Measurements from ENCODE around the gene GALNT10.

GALNT10 gene

DNA sequence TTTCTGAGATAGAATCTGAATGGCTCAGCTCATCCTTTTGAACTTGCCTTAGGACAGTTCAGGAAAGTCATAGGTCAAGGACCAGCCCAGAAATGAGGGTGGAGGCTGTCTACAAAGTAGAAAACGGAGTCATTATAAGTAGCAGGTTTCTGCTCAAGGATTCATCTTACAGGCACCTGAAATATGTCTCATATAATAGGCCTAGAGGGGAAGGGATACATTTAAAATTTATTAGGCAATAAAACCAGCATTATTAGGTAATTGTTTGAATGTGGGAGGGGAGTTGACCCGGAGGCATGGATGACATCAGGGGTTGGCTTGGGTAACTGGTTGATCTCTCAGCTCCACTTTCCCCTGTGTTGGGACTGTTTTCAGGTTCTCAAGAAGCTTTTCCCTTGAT is 11.9 kb upstream of the GALNT10 start:
- DNase-seq (ENCODE audit: insufficient read length, low spot score), result no peak
- no peak for FAIRE-seq

DNA sequence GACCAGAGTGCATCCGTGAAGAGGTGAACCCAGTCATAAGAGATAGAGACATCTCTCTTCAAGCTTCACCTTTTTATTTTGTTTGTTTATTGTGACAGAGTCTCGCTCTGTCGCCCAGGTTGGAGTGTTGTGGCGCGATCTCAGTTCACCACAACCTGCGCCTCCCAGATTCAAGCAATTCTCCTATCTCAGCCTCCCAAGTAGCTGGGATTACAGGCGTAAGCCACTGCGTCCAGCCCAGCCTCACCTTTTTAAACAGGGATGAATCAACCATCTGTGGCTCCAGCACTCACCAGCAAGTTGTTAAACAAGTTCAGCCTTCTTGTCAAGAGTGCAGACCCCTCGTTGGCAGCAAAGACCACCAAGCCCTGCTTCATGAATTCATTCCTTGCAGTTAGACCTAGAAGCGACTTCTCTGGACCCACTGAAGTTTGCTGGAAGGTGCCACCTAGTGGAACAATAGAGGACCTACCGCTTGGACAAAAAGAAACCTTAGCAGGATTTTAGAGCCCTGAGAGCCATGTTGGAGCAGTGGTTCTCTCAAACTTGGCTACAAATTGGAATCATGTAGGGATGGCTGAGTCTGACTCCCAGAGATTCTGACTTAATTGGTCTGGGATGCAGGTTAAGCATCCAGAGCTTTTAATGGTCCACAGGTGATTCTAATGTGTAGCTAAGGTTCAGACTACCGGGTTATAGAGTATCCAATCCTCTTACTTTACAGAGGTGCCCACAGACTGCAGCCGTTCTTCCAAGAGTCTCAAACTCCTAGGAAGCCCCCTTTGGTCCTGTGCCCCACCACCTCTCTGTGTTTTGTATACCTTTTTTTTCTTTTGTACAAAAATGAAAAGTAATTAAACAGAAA is 10.5 kb upstream of the GALNT10 start:
- DNase-seq (ENCODE audit: insufficient read length, low spot score) (no peak), FAIRE-seq (peak; percentile 91)

GRCh38 chr5:154181161-154181560 is 9.4 kb upstream of the GALNT10 start:
- DNase-seq (ENCODE audit: insufficient read length, low spot score), result no peak
- FAIRE-seq, result no peak

- FAIRE-seq, result peak; percentile 40
- DNase-seq (ENCODE audit: insufficient read length, low spot score), result no peak
Measured at GRCh38 chr5:154189256-154189818, 1.2 kb upstream of the GALNT10 start.

DNA sequence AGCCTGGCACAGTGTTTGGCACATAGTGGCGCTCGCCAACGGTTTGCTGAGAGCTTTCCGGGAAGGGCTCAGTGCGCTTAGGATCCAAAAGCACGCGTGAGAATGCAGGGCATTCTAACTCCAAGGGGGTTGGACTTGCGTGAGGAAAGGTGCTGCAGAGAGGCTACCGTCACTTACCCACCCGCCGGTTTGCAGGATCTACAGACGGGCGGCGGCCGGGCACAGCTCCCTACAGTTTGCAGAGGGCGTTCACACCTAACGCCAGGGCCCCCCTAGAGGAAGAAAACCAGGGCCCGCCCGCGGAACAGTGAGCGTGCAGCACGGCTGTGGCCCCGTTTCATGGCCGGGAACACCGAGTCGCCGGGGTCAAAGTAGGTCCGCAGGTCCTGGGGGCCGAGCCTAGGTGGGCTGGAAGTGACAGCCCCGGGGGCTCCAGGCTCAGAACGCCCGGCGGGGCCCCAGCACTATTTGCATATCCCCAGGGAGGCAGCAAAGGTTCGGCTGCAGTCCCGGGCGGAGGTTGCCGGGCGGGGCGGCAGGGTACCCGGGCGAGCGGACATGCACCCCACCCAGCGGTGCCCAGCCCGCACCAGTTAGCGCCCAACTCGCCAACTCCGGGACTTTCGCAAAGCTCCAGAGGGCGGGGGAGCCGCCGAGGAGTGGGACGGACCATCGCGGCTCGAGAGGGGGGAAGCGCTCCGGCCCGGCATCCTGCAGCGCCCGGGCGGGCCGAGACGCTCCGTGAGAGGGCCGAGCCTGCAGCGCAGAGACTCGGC is 526 bp upstream of the GALNT10 start:
- DNase-seq (ENCODE audit: insufficient read length, low spot score) (peak; percentile 90), FAIRE-seq (peak; percentile 84)

DNA sequence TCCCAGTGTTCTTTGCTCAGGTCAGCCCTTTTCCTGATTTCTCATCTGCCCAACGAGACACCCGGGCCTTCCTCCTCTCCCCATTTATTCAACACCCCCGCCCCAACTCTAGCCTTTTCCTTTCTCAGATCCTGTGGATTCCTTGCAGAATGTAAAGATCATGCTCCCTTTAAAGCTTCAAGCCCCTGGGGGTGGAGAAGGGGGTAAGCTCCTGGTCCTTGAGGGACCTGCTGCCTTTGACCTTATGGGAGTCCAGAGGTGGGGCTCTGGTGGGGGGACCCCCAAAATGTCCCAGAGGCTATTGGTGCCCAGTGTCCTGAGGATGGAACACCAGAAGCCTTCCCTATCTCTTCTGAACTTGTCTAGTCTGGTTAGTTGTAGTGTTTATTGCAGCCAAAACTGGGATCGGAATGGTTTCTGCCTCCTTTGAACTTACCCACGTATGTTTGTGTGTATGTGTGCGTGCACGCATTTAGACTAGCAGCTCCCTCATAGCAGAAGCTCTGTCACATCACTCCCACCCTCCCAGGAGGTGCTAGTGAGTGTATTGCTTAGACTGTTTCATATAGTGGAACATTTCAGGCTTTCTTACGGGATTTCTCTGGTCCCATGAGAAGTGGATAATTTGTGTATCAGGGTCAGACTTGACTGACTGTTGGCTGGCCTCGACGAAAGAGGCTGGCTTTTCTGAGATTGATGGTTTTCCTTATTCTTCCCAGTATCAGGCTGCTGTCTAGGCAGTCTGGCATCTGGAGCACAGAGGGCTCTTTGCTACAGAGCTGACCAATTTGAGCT is 1.1 kb downstream of the GALNT10 start:
- FAIRE-seq, result peak; percentile 66
- DNase-seq (ENCODE audit: insufficient read length, low spot score), result no peak

GRCh38 chr5:154193283-154193682 is 2.8 kb downstream of the GALNT10 start:
- DNase-seq (ENCODE audit: insufficient read length, low spot score) (no peak), FAIRE-seq (no peak)

DNA sequence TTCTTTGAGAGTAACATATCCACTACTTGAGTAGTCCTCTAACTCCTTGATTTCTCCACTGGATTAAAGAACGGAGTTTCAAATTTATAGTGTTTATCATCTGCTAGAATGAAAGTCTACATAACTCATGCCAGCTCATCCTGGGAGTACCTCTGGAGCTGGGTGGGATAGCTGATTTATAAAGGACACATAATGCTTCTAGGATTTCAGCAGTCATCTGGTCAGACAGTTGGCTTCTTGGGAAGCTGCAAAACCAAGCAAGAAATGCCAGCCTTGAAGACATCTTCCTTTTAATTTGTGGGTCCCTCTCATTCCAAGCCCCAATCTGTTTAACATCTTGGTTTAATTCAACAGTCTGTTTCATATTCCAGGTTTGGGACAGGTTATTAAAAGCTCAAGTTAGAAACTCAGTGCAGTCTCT is 3.2 kb downstream of the GALNT10 start:
- DNase-seq (ENCODE audit: insufficient read length, low spot score) (no peak), FAIRE-seq (no peak)

DNA sequence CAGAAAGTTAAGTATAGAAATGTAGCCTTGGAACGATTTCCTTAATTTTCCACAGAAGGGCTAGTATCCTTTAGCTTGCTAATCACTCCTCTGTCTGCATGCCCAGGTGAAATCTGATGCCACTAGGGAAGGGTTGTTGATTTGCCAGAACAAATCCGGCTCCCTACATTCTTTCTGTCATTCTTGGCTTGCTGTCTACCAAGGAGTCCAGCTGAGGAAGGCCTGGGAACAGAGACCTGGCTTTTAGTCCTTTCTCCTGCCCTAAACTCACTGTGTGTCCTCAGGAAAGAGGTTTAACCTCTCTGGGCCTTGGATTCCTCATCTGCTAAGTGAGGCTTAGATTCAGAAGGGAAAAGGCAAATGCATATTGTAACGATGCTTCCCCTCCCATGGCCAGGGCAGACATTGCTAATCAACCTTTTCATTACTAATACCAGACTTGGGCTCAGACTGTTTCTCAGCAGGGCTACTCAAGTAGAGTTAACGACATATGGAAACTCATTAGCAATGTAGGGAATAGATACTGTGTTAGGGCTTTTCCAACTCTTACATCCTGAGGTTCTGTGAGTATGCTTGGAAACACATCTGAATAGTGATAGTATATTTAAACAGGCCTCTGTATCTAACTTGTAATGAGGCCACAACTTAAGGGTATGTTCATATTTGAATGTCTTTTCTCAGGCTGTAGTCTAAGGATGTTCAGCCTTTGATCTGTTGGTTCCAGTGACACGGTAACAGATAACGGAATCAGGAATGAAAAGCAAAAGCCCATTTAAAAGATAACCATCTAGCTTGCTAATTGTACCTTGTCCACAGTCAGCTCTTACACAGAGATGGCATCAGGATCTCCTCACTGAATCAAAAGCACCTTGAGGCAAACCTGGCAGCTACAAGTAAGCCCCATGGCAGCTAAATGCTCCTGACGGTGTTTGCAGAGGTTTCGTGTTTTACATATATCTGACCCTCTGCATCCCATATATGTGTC is 4.1 kb downstream of the GALNT10 start:
- FAIRE-seq, result no peak
- no peak for DNase-seq (ENCODE audit: insufficient read length, low spot score)

DNA sequence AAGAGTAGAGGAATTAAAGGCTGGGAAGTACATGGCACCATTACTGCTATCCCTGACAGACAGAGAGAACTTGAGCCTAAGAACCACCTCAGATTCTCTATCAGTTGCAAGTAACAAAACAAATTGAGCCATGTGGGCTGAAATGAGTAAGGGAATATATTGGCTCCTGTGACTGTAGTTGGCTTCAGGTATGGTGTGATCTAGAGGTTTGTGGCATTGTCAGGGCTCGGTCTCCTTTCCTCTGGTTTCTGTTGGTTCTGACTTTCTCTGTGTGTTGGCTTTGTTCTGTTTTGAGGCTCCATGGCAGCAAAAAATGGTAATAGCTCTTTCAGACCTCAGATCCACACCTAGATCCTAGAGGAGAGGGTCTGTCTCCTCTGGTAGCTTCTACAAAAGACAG is 5.7 kb downstream of the GALNT10 start:
- DNase-seq (ENCODE audit: insufficient read length, low spot score), result no peak
- FAIRE-seq, result no peak

- no peak for DNase-seq (ENCODE audit: insufficient read length, low spot score)
- peak; percentile 75 for FAIRE-seq
Measured at GRCh38 chr5:154196955-154197652, 6.6 kb downstream of the GALNT10 start.

GRCh38 chr5:154197801-154198491 is 7.4 kb downstream of the GALNT10 start:
- DNase-seq (ENCODE audit: insufficient read length, low spot score), result no peak
- no peak for FAIRE-seq

DNA sequence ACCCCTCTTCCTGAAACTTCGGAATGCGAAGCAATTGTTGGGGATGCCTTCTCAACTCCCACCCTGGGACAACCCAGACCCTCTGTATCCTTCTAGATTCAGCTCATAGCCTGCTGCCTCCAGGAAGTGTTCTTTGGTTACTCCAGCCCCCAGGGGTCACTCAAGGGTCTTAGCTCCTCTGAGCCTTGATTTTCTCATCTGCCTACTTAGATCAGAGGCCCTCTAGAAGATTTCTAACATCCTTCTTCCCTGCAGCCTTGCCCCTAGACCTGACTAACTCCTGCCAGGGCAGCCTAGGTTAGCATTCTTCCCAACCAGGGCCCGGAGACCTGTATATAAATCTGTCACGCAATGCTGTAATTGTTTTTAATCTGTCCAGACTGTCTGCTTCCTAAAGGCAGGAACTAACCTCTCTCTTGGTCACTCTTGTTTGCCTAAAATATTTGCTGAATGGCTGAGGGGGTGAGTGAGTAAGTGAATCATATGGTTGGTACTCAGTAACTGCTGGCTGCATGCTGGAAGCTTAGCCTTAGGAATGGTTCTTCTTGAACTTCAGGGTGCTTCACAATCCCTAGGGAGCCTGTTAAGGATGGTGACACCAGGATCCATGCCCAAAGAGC is 8.2 kb downstream of the GALNT10 start:
- DNase-seq (ENCODE audit: insufficient read length, low spot score), result no peak
- FAIRE-seq, result no peak

DNA sequence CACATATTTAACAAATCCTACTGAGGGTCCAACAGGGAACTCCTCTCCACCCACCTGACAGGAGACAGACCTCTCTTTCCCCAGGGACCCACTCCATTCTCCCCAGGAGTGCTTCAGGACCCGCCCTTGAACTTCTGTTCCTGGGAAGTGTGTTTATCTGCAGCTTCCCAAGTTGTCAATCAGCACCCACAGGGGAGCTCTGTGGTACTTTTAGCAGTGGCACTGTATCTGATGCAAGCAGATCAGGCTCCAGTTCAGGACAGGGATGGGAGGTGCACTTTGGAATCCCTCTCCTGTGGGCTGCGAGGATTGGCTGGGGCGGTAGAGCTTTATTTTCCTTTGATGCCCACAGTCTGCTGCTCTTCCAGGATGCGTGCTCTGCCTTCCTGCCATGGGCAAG is 8.7 kb downstream of the GALNT10 start:
- no peak for DNase-seq (ENCODE audit: insufficient read length, low spot score)

GRCh38 chr5:154199671-154200220 is 9.2 kb downstream of the GALNT10 start:
- FAIRE-seq, result no peak
- DNase-seq (ENCODE audit: insufficient read length, low spot score), result no peak

More for the DNA sequence above, 8.7 kb downstream of the GALNT10 start:
- no peak for FAIRE-seq

DNA sequence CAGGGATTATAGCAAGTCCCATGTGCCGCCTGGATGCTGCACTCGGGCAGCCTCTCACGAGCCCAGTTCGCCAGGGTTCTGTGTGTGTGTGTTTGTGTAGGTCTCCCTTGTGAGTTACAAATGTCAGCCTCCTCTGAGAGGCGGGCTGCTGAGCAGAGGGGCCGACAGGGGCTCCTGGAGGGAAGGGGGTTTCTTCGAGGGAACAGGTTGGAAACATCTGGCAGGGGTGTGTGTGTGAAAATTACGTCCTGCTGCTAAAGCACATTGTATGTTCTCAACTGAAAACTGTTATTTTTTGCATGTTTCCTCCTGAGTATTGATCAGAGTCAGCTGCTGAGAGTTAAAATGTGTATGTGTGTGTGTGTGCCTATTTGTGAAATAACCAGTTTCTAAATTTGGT is 9.7 kb downstream of the GALNT10 start:
- no peak for DNase-seq (ENCODE audit: insufficient read length, low spot score)
- FAIRE-seq, result no peak

DNA sequence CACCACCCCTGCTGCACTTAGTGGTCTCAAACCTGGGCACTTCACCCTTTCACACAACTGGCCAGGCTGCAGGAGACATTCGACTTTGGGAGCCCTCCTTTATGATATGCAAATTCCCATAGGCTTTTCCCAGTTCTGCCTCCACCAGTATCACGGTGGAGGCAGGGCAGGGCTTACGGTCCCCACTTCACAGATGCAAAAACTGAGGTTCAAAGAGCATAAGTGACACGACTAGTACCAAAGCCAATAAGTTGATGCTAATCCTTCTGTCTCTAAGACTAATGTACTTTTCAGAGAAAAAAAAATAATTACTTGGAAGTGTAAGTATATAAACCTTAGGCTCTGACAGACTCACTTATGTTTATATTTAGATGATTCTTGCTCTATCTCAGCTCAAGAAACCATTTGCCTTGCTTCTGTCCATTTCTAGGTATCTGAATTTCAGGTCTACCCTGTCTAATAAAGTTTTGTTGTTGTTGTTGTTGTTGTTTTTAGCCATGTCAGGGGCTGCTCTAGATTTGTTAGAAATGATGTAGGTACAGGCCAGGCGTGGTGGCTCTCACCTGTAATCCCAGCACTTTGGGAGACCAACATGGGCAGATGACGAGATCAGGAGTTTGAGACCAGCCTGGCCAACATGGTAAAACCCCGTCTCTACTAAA is 10.7 kb downstream of the GALNT10 start:
- no peak for DNase-seq (ENCODE audit: insufficient read length, low spot score)
- no peak for FAIRE-seq

All from GM19239 (cell line).